Measurements from ENCODE around the gene MED27.

DNA sequence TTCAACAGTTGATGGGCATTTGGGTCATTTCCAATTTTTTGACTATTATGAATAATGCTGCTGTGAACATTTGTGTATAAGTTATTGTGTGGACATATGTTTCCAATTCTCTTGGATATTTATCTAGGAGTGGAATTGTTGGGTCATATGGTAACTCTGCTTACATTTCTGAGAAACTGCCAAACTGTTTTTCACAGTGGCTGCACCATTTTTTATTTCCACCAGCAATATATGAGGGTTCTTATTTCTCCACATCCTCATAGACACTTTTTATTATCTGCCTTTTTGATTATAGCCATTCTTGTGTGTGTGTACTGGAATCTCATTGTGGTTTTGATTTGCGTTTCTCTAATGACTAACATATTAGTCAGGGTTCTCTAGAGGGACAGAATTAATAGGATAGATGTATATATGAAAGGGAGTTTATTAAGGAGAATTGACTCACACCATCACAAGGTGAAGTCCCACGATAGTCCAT lies 14.7 kb upstream of the MED27 start:
- TF ChIP-seq CTCF (IDR thresholded peaks at IDR 0.05): no peak
- no peak for TF ChIP-seq POLR2A (IDR thresholded peaks at IDR 0.05)
- TF ChIP-seq EP300 (IDR thresholded peaks at IDR 0.05): no peak
- TF ChIP-seq POLR2AphosphoS5 (IDR thresholded peaks at IDR 0.05): no peak
